Fibroblast of the conjunctiva (primary cell): ENCODE measurements around the gene DYSF.

Experiments
- DNase-seq: peaks from one replicate; pipeline ENCODE4 v3.0.0-alpha.2; 2010; ENCODE audit warnings: low read depth

DYSF gene

DNA sequence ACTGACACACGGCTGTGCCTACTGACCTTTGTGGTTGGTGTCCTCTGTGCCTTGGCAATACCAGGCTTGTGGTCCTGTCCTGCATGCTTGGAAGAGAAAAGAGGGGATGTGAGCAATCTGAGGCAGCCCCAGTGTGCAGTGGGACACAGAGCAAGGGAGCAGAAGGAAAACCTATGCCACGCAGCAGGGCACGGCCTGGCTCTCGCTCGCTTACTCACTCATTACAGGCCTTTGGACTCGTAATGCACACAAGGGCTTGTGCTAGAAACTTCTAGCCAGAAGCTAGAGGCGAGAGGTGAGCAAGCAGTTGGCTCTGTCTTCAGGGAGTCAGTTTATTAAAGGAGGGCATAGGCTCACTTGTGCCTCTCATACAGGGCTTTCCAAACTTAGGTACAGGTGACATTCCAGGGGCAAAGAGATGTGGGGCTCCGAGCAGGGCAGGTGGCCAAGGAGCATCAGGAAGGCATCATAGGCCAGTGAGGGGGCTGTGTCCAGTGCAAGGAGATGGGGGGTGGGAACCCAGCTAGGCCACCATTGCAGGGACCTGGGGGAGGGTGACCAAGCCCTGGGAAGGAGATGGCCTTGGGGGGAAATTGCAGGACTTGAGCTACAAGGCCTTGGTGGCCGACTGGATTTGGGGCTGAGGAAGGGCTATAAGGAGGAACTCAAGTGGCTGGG lies 100.8 kb downstream of the DYSF start:
- DNase-seq, result no peak

DNA sequence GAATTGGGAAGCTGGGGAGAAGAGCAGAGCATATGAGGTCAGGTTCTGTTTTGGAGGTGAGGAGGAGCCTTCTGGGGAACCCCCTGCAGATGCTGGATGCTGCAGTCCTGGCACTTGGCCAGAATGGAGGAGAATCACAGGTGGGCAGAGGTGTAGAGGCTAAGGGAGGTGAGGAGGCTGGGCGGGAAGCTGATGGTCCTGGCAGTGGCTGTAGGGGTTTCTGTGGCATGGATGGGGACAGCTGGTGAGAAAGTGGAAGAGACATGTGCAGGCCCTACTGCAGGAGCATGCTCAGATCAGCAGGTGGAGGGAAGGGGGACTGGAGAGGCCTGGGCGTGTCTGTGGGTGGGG lies 101.3 kb downstream of the DYSF start:
- no peak for DNase-seq

- DNase-seq, result no peak
These were observed 102.6 kb downstream of the DYSF start for GRCh38 chr2:71555798-71556454.

- DNase-seq, result no peak
These were observed 103.4 kb downstream of the DYSF start for GRCh38 chr2:71556692-71557250.

DNA sequence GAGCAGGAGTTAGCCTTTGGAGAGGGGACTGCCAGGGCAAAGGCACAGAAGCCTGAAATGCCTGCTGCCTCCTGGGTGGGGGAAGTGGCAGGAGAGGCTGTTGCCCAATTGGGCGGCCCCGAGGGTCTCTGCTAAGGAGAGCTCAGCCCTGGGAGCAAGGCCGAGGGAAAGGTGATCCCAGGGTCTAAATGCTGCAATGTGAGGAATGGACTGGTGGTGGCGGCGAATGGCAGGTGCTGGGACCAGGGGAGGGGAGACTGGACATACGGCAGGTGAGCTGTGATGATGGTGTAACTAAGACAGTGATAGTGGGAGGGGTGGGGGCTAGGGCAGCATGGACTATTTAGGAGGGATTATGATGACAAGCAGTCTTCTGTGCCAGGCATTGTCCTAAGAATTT lies 104.0 kb downstream of the DYSF start:
- no peak for DNase-seq

DNA sequence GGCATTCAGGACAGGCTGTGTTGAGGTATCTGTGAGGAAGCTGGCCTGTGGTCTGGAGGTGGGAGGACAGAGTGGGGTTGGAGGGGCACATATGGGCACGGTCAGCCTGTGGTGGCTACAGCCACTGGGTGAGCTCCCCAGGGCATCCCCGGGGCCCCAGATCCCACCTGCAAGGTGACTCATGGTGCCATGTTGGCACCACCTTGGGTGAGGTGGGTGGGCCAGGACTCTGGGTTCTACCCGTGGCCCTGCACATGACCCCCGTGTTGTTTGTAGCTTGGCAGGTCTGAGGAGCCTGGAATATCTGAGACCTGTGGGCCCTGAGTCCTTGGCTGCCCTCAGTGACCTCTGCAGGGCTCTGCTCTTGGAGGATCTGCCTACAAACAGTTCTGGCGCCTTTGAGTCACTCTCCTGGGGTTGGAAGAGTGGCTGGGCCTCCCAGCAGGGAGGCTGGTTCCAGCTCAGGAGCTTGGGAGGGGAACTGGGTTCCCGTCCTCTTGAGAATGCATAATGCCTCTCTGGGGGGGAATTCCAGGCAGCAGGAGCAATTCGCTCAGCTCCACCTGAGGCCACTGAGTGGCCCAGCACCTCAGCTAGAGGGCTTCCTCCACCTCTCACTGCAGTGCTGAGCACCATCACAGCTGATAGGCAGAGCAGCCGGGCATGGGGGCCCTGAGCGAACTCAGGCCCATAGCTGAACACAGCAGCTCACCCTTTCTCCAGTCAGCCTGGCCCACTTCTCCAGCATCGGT lies 105.1 kb downstream of the DYSF start:
- no peak for DNase-seq

- DNase-seq, result no peak
These were observed 105.9 kb downstream of the DYSF start for GRCh38 chr2:71559080-71559827.

- DNase-seq, result no peak
These were observed 106.7 kb downstream of the DYSF start for GRCh38 chr2:71559828-71560637.

DNA sequence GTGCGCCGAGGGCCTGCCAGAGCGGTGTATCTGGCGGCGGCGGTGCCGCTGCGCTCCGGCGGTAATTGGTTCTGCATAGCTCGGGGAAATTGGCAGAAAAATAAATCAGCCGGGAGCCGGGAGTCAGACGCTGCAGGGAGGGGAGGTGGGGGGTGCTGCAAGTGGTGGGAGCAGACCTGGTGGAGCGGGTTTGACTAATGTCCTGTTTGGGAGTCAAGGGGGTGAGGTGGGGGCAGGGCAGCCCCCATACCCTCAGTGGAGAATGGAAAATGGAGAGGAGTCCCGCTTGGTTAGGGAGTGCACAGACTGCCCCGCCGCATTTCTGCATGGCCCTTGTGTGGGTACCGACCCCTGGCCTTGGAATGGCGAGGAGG lies 107.3 kb downstream of the DYSF start:
- no peak for DNase-seq

GRCh38 chr2:71561441-71562267 lies 108.3 kb downstream of the DYSF start:
- DNase-seq, result no peak

DNA sequence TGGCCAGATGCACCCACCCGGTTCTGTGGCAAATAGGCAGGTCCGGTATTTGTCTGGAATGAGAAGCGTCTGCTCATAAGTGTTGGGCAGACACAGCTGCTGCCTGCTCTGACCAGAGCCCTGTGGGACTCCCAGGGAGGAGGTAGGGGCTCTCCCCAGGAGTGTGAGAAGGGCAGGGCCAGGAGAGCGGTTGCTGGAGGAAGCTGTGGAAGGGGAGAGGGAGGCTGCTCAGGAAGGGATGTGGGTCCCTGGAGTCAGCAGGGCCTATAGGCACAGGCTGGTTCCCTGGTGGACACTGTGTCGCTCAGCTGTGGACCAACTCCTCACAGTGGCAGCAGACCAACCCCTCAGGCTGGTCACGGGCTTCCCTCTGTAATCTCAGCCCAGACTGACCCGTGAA lies 109.2 kb downstream of the DYSF start:
- DNase-seq, result no peak

GRCh38 chr2:71563872-71564271 lies 110.5 kb downstream of the DYSF start:
- no peak for DNase-seq

GRCh38 chr2:71564361-71564760 lies 111.0 kb downstream of the DYSF start:
- no peak for DNase-seq

DNA sequence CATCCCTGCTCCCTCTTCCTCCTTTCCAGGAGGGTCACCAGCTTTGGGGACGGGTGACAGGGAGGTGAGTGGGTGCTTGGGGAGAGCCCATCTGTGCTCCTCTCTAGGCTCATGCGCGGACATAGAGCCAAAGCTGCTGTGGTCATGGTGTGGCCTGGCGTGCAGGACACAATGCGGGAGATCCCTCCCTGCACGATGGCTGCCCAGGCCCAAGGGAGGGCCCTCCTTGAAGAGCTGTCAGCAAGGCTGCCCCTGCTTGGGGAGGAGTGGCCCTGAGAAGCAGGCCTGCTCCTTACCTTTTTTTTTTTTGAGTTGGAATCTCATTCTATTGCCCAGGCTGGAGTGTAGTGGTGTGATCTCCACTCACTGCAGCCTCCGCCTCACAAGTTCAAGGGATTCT lies 111.4 kb downstream of the DYSF start:
- DNase-seq, result no peak

DNA sequence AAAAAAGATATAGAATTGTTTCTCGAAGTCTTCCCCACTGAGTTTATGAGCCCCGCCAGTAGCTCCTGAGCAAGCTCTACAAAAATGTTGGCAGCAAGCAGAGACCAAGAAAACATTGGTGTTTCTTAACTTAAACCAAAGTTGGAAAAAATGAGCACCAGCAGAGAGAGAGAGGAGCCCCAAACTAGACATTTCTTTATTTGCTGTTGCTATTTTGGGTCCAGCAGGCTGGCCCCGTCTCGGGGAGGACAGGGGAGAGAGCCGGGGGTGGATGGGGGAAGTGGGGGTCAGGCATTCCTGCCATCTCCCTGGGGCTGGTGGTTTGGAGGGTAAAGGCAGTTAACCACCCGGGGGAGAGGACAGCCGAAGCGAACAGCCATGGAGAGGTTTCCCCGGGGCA lies 113.0 kb downstream of the DYSF start:
- no peak for DNase-seq

GRCh38 chr2:71567625-71568024 lies 114.3 kb downstream of the DYSF start:
- no peak for DNase-seq

GRCh38 chr2:71568103-71568502 lies 114.7 kb downstream of the DYSF start:
- no peak for DNase-seq

DNA sequence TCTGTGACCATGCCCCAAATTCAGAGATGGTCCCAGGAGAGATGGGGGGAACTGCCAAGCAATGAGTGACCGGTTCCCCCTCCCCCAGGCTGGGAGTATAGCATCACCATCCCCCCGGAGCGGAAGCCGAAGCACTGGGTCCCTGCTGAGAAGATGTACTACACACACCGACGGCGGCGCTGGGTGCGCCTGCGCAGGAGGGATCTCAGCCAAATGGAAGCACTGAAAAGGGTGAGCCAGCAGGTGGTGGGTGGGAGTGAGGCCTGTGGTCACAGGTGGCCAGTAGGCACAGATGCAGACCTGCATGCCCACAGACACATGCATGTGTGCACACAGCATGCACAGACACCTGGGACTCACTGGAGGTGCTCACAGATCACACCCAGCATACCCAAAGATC lies 117.2 kb downstream of the DYSF start:
- no peak for DNase-seq

GRCh38 chr2:71570951-71571460 lies 117.6 kb downstream of the DYSF start:
- DNase-seq, result no peak

GRCh38 chr2:71571945-71572344 lies 118.6 kb downstream of the DYSF start:
- no peak for DNase-seq
